DMS53 treated with DMSO at 0.1 percent for 48 hours (cell line): ENCODE measurements around the gene CYB5B.

Experiments used
- DNase-seq: peaks from one replicate; lab custom pipeline; 2025; ENCODE audit not compliant: unreplicated experiment; lab: John Stamatoyannopoulos, UW

Gene CYB5B

GRCh38 chr16:69443927-69444631 lies 19.7 kb downstream of the CYB5B start:
- DNase-seq: no peak

- no peak for DNase-seq
Measured at GRCh38 chr16:69444873-69445517, 20.6 kb downstream of the CYB5B start.

DNA sequence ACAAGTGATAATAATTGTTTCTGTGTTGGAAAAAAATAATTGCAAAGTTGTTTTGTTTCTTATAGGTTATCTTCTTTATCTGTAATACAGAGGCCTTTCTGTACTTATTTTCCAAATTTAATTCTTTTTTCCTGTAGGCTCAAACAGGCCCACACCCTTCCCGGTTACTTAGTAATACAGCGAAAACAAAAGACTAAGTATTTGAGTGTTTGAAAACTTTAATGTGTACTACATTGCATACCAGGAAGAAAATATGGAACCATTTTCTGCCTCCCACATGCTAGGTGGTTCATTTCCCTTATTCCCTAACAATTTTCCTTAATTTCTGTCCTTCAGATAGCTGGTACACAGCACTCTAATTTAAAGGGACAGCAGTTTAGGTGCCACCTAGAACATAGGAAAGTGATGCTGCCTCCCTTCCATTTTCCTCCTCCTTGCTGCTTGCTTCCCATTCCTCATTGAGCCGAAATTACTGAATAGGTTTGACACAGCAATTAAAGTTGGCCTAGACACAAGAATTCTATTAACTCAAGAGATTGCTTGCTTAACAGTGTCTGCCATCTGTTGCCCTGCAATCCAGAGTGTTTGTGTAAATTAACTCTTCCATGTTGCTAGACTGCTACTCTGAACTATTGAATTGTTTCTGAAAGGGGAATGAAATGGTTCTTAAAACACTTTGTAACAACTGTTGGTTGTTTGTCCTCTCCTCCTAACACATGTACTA lies 24.2 kb downstream of the CYB5B start:
- no peak for DNase-seq

DNA sequence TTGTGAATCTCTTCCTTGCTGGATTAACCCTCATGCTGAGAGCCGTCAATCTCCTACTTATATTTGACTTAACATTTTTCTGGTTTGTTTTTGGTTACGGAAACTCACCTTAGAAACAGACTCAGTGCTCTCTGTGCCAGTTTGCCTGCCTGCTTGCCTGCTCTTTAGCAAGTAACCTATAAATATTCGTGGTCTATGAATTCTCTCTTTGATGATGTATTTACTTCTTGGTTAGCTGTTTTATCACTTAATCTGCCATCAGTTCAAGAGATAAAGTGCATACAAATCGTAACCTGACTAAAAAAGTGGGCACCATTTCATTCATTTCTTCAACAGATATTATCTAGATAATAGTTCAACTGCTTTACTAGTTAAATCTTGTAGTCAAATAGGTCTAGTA lies 26.7 kb downstream of the CYB5B start:
- no peak for DNase-seq

DNA sequence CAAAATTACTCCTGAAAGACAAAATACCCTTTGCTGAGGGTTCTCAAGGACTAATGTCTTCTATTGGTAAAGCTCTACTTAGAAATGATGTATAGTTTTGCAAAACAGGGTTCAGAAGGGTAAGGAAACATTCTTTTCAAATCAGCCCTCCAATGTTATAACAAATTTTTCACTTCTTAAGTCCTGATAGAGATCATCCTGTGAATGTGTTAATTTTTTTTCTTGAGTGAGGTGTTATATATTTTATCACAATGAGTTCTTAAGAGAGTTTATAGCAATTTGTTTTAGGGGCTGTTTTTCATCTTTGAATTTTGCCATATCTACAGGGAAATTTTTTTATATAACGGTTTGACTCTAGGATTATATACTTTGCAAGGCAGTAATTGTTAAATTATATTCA lies 29.5 kb downstream of the CYB5B start:
- no peak for DNase-seq

DNA sequence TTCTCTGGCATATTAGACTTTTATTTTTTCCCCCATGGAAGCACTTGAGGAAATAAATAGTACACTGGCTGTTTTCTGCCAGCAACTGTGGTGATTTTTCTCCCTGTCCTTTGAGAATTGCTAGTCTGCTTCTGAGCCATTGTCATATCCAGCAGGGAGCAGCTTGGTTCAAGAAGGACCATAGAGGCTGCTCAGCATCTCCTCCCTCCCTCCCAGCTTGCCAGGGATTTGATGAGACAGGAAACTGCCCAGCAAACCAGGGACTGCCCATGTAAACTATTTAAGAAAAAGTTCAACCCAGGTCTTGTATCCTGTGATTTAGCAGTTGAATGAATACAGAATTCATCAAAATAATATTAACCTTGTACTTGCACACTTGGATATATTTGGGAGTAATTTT lies 39.5 kb downstream of the CYB5B start:
- DNase-seq: no peak

- no peak for DNase-seq
Measured at GRCh38 chr16:69465083-69465721, 40.8 kb downstream of the CYB5B start.

- DNase-seq: no peak
Measured at GRCh38 chr16:69465881-69466280, 41.5 kb downstream of the CYB5B start.

- DNase-seq: no peak
Measured at GRCh38 chr16:69466547-69466946, 42.1 kb downstream of the CYB5B start.

GRCh38 chr16:69467080-69467479 lies 42.7 kb downstream of the CYB5B start:
- no peak for DNase-seq

DNA sequence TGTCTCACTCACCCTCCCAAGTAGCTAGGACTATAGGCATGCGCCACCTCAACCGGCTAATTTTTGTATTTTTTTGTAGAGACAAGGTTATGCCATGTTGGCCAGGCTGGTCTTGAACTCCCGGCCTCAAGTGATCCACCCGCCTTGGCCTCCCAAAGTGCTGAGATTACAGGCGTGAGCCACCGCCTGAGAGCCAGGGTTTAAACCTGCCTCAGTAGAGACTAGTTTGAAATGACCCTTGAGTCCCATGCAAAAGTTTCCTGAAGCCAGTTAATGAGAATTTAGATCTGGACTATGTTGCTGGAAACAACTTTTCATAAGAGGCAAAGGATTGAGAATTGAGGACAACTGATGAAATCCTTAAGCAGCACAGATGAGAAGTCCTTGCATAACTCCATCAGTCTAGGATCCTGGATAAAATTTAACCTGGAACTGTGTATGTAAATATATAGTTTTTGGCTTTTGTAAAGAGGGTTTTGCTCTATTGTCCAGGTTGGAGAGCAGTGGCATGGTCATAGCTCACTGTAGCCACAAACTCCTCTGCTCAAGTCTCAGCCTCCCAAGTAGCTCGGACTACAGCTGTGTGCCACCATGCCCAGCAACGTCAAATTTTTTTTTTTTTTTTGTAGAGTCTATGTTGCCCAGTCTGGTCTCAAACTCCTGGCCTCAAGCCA lies 43.2 kb downstream of the CYB5B start:
- DNase-seq: no peak

- no peak for DNase-seq
Measured at GRCh38 chr16:69469807-69470561, 45.6 kb downstream of the CYB5B start.

DNA sequence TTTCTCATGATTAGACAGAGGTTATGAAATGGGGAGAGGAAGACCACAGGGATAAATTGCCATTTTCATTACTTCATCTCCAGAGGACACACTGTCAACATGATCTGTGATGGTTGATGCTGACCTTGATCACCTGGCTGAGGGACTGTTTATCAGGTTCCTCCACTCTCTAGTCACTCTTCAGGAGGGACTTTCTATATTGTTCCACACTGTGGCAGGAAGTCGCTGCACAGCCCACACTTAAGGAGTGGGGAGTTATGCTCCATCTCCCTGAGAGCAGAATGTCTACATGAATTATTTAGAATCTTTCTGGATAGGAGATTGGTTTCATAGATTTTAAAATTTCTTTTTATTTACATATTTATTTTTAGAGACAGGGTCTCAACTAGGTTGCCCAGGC lies 46.7 kb downstream of the CYB5B start:
- DNase-seq: no peak

DNA sequence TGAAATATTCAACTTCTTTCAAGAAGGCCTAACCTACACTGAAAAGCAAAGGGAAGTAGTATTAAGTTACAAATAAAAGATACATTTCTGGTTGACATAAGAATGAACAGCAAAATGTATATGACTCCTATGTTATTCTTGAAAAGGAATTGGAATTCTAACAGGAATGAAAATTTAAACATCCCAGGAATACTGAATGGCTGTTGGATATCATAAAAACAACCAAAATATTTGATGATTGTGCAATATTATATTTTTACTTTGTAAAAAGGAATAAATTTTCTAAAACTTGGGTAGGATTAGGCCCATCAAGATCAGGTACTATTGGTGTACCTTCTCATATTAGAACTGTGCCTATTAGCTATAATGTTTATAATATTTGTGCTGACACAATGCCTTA lies 50.0 kb downstream of the CYB5B start:
- no peak for DNase-seq

DNA sequence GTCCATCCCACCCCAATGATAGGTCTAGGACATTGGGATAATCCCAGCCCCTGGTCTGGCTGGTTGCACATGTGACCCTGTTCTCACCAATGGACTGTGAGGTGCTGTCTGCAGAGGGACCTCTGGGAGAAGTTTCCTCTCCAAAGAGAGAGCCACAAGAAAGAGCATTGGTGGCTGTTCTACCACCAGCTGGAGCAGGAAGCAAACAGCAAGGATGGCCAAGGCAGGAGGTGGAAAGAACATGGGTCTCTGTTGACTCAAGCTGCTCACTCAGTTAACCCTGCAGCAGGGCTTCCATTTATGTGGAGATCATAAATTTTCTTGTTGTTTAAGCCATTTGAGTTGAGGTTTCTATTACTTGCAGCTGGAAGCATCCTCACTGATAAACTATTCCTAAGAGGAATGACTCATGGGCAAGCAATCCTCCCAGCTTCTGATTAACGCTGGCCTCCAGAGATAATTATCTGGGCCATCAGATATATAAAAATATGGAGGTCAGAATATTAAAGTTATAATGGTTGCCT lies 52.6 kb downstream of the CYB5B start:
- DNase-seq: no peak

GRCh38 chr16:69477546-69477945 lies 53.1 kb downstream of the CYB5B start:
- no peak for DNase-seq

DNA sequence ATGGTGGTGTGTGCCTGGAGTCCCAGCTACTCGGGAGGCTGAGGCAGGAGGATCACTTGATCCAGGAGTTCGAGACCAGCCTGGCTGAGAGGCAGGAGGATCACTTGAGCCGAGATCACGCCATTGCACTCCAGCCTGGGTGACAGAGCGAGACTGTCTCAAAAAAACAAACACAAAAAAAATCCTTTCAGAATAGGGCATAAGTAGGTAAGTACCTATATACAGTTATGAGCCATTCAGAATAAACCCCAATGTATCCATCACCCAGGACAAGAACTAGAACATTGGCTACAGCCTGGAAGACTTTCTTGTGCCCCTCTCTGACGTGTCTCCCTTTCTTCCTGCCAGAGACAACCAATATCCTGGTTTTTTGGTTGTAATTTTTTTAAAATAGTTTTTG lies 54.3 kb downstream of the CYB5B start:
- no peak for DNase-seq

DNA sequence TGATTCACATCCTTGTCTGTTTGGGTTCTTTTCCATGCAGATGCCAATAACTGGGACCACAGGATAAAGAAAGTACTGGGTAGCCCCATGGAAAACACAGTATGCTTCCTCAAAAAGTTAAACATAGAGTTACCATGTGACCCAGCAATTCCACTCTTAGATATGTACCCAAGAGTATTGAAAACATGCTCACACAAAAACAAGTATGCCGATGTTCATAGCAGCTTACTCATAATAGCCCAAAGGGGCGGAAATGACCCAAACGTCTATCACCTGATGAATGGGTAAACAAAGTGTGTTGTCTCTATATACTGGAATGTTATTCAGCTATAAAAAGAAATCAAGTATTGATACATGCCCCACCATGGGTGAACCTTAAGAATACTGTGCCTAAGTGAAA lies 55.4 kb downstream of the CYB5B start:
- DNase-seq: no peak

DNA sequence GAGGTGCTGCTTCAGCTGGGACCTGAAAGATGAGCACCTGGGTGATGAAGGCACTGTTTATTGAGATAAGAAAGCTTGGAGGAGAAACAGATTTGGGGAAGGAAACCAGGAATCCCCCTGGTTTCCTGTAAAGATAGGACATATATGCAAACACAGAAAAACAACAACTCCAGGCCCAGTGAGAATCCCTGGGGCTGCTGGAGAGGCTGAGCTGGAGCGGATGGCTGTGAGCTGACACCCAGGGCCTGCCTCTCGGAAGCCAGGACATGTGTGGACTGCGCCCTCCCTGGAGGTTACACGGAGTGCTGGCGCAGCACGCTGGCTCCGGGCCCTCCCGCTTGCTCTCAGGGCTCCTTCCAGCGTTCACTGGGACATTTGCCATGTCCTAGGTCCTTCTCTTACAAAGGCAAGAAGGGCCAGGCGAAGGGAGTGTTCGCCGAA lies 57.5 kb downstream of the CYB5B start:
- no peak for DNase-seq

GRCh38 chr16:69482410-69482991 lies 58.1 kb downstream of the CYB5B start:
- no peak for DNase-seq
